Activated T-helper 2 cell treated with anti-CD3 and anti-CD28 coated beads, Interferon-gamma antibody, Interleukin-2, Interleukin-4, amounts not matched to agents 10 μg/mL and 5 μg/mL and 100 μg/mL, durations not matched to agents 14 hours and 24 hours and 36 hours (primary cell): Measurements from ENCODE around the gene NRP2. TPM values are rescaled to one million over a fixed set of nuclear protein-coding genes. Genes with fewer than 3 reads are reported as not detected.

Experiments used
- DNase-seq: peaks from one replicate; pipeline ENCODE4 v3.0.0; 2021; ENCODE audit warnings: low spot score
- H3K27ac Mint-ChIP-seq: one replicate; pipeline ENCODE4 v1.8.0; 2021; ENCODE audit warnings: mixed read lengths
- H3K27me3 Mint-ChIP-seq: one replicate; pipeline ENCODE4 v1.8.0; 2021; ENCODE audit warnings: low read depth, mixed read lengths
- H3K36me3 Mint-ChIP-seq: one replicate; pipeline ENCODE4 v1.8.0; 2021; ENCODE audit warnings: low read depth, mixed read lengths
- H3K4me1 Mint-ChIP-seq: one replicate; pipeline ENCODE4 v1.8.0; 2021; ENCODE audit warnings: low read depth, mixed read lengths
- H3K4me3 Mint-ChIP-seq: one replicate; pipeline ENCODE4 v1.8.0; 2021; ENCODE audit warnings: low read depth, mild to moderate bottlenecking, moderate library complexity, mixed read lengths
- H3K9me3 Mint-ChIP-seq: one replicate; pipeline ENCODE4 v1.8.0; 2021; ENCODE audit warnings: mixed read lengths
- intact Hi-C: fragments of 100-400 bp; cut with micrococcal nuclease; formaldehyde crosslinking; loops from one replicate; pipeline ENCODE4 v1.15.1; 2023
- total RNA-seq: library from RNA; stranded (reverse); gene quantifications from 2 replicates; pipeline ENCODE4 v1.2.3, GENCODE V29; 2022

NRP2 gene
- total RNA-seq, 1 donor from 2014 or later, result 61.7 TPM

DNA sequence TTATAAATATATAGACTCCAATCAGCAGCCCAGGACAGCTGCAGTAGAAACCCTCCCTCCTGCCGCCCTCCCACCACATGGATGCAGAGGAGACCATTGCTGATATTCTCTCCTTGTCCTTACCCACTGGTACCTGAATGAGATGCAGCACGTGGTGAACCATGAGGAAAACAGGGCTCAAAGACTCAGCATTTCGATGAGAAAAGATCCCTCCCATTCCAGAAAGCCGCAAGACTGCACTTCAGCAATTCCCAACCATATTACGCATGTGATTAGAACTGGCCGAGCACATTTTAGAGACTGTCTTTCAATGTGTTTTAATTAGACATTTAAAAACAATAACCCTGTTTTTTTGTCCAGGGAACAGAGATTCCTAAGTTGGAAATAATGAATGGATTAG, 125.5 kb downstream of the NRP2 start:
- DNase-seq, result no peak
- Mint-ChIP-seq H3K36me3 (no peaks in the 10 kb centered on the region), H3K4me1 (no peaks in the 10 kb centered on the region), H3K27me3 (peaks cover 15% of the 10 kb centered on the region), H3K9me3 (no peaks in the 10 kb centered on the region), H3K27ac (no peak overlapping the region), H3K4me3 (no peak overlapping the region)
- intact Hi-C loops, result no loop called here

DNA sequence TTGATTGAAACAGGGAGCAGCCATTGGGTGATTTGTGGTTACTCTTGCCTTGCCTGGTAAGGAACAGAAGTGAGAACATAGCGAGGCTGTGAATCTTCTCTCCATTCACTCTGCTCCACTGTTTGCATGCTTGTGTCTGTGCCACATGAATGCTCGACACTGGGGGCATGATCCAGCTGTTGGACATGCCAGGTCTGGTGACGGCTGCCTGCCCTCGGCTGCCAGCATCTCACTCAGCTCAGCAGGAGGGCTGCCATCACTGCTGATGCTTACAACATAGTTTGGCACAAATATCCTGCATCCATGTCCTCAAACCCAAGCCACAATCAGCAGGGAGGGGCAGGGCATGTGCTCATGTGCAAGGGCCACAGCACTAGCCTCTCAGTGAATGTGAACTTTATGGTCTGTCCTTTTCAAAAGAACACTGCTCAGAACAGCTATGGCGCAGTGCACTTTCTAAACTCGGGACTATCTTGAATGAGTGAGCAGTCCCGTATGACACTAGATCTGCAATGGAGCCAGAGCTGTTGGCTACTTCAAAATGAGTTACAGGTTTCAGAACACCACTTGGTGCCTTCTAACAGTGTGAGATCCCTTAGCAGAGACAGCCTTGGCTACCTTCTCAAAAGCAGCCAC, 126.3 kb downstream of the NRP2 start:
- Mint-ChIP-seq H3K27me3 (peaks cover 15% of the 10 kb centered on the region), H3K4me1 (no peaks in the 10 kb centered on the region), H3K9me3 (no peaks in the 10 kb centered on the region), H3K36me3 (no peaks in the 10 kb centered on the region), H3K27ac (no peak overlapping the region), H3K4me3 (no peak overlapping the region)
- intact Hi-C loops, result no loop called here
- no peak for DNase-seq

DNA sequence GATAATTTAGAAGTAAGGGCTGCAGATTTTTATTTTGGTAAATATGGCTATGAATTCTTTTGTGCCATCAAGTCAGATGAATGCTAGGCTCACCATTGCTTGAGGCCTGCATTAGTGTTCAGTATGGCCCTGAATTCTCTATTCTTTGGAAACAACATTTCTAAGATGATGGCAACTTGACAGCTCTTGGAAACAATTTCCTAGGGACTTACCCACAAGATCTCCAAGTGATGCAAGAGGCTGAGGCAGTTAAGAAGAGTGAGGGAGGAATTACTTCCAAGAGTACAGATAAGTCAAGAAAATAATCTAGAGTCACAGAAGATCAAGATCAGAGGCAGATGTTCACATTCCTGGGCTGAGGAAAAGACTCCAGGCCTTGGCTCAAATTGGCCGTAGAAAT, 129.1 kb downstream of the NRP2 start:
- Mint-ChIP-seq H3K4me1 (no peaks in the 10 kb centered on the region), H3K9me3 (no peaks in the 10 kb centered on the region), H3K4me3 (no peak overlapping the region), H3K27ac (no peak overlapping the region), H3K36me3 (no peaks in the 10 kb centered on the region), H3K27me3 (peaks cover 20% of the 10 kb centered on the region)
- no peak for DNase-seq
- intact Hi-C loops, result loop anchor here (5.0 kb wide), 1 partner anchor 34 kb away; no protein-coding TSS in a partner anchor

DNA sequence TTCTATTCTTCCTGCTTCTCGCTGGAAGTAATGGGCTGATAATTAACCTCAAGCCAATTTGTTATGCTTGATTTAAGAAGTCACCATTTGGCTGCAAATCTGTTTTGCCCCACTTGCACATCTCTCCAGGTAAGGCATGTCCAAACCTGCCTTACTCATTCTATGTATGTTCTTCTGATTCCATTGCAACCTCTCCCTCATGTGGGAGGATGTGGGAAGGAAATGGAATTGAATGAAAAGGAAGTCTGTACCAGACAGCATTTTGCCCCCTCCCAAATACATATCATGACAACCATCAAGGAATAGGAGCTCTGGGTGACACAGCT, 131.7 kb downstream of the NRP2 start:
- intact Hi-C loops, result loop anchor here (5.0 kb wide), 1 partner anchor 37 kb away; no protein-coding TSS in a partner anchor
- H3K4me1 Mint-ChIP-seq, result no peaks in the 10 kb centered on the region
- H3K27me3 Mint-ChIP-seq, result peaks cover 15% of the 10 kb centered on the region
- no peaks in the 10 kb centered on the region for H3K36me3 Mint-ChIP-seq
- DNase-seq, result no peak
- H3K27ac Mint-ChIP-seq, result no peak overlapping the region
- no peaks in the 10 kb centered on the region for H3K9me3 Mint-ChIP-seq
- H3K4me3 Mint-ChIP-seq, result no peak overlapping the region

DNA sequence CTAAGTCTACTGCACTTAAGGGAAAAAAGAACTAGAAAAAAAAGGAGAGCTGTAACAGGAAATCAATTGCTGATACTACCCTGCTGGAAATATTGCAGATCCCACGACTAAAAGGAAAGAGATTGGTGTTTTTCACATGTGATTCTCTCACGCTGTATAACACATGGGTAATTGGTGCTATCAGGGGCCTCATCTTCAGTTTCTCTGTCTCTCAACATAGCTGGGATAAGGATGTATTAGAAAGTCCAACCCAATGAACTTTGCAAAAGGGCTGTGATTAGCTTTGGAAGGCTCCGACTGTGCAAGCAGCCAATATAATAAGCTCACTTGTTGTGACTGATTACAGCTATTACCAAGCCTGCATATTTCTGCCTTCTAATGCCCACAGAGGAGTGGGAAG, 133.4 kb downstream of the NRP2 start:
- no peaks in the 10 kb centered on the region for H3K36me3 Mint-ChIP-seq
- no peak overlapping the region for H3K4me3 Mint-ChIP-seq
- no peak for DNase-seq
- intact Hi-C loops, result no loop called here
- no peaks in the 10 kb centered on the region for H3K4me1 Mint-ChIP-seq
- no peak overlapping the region for H3K27ac Mint-ChIP-seq
- H3K27me3 Mint-ChIP-seq, result peaks cover 20% of the 10 kb centered on the region
- no peaks in the 10 kb centered on the region for H3K9me3 Mint-ChIP-seq

DNA sequence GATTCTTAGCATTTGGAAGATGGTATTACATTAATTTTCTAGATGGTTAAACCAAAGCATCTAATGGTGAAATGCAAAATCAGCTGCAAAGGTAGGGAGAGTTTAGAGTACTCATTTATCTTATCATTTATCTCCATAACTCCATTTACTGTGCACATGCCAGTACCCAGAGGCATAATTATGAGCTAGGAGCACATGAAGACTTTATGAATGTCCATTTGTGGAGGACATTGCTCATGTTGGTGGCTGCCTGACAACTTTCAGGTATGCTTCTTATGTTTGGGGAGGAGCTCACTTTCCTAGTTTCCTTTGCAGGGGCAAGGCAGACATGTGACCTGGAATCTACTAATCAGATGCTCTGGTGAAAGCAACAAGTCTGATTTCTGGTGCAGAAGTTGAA, 134.0 kb downstream of the NRP2 start:
- no peak for DNase-seq
- peaks cover 19% of the 10 kb centered on the region for H3K27me3 Mint-ChIP-seq
- no peaks in the 10 kb centered on the region for H3K36me3 Mint-ChIP-seq
- H3K4me1 Mint-ChIP-seq, result no peaks in the 10 kb centered on the region
- no peak overlapping the region for H3K27ac Mint-ChIP-seq
- intact Hi-C loops, result no loop called here
- no peaks in the 10 kb centered on the region for H3K9me3 Mint-ChIP-seq
- no peak overlapping the region for H3K4me3 Mint-ChIP-seq

DNA sequence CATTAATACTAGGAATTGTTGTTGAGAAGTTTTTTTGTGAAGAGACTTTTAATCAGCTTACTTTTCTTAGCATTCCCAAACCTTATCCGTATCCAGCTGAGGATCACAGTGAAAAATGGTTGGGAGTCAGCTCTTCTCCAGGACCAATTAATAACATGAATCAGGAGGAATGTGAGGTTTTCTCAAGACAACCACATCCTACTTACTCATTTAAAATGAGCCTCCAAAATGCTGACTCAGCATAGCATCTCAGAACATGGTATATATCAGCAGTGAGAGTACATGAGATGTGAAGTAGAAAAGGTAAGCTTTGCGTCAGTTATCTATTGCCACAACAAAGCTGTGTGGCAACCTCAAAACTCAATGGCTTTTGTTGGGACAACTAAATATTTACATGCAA, 140.3 kb downstream of the NRP2 start:
- H3K36me3 Mint-ChIP-seq, result no peaks in the 10 kb centered on the region
- DNase-seq, result no peak
- H3K4me3 Mint-ChIP-seq, result no peak overlapping the region
- H3K27me3 Mint-ChIP-seq, result peaks cover 10% of the 10 kb centered on the region
- H3K9me3 Mint-ChIP-seq, result peaks cover 5% of the 10 kb centered on the region
- intact Hi-C loops, result no loop called here
- no peaks in the 10 kb centered on the region for H3K4me1 Mint-ChIP-seq
- H3K27ac Mint-ChIP-seq, result no peak overlapping the region

DNA sequence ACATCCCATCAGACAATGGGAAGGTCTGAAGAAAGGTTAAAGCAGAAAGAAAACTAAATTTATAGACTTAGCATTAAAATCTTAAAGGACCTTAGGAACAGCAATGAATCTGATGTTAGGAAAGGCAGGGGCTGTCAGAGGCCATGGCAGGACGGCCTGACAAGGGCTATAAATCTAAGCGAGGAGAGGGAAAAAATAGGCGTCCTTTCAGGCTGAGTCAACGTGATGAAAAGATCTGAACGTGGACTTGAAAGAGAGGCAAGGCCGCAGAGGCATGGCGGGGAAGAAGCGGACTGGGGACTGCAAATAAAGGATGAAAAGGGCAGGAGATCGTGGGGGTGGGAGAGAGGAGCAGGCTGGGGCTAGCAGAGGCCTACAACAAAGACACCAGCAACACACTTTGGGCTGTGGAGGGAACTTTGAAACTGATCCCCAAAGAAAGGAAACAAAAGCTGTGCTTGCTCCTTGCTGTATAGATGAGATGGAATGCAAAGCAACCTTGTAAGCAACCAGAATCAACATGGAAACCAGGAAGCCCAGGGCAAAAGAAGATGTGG, 145.6 kb downstream of the NRP2 start:
- intact Hi-C loops, result no loop called here
- Mint-ChIP-seq H3K9me3 (peaks cover 5% of the 10 kb centered on the region), H3K4me1 (no peaks in the 10 kb centered on the region), H3K36me3 (no peaks in the 10 kb centered on the region), H3K27me3 (peaks cover 13% of the 10 kb centered on the region), H3K4me3 (no peak overlapping the region), H3K27ac (no peak overlapping the region)
- no peak for DNase-seq

DNA sequence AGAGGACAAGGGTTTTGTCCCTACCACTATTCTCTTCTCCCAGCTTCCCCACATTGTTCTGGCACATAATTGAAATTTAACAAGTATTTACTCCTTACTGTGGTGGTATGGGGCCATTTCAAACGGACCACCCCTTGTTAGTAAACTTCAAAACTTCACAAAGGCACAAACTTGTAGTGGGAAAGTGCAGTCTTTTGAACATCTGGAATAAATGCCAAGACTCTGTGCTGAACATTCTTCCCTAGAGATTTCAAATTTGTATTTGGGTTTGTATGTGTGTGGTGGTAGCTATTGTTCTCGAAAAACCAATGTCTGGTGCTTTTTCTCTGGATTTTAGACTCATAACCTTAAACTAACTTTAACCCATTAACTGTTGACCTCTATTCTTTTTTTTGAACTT, 151.6 kb downstream of the NRP2 start:
- Mint-ChIP-seq H3K36me3 (no peaks in the 10 kb centered on the region), H3K4me3 (no peak overlapping the region), H3K27ac (no peak overlapping the region), H3K9me3 (no peaks in the 10 kb centered on the region), H3K4me1 (no peaks in the 10 kb centered on the region), H3K27me3 (peaks cover 18% of the 10 kb centered on the region)
- intact Hi-C loops, result no loop called here
- no peak for DNase-seq

DNA sequence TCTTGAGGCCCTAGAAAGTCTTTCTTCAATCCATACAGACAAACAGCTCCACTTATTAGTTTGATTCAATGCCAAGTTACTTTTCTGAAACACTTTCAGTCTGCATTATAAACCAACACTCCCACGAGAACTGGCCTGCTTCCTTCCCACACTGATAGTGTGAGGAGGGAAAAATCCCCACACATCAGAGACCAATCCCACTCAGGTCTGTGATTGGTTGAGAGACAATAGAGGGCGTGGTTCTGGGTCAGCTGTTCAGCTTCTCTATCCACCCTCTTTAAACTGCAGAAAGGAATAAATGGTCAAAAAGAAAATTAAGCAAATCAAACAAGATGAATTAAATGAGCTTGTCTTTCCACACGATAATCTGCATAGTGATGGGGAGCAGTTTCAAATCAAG, 152.5 kb downstream of the NRP2 start:
- intact Hi-C loops, result no loop called here
- no peaks in the 10 kb centered on the region for H3K9me3 Mint-ChIP-seq
- no peaks in the 10 kb centered on the region for H3K4me1 Mint-ChIP-seq
- no peaks in the 10 kb centered on the region for H3K36me3 Mint-ChIP-seq
- peaks cover 19% of the 10 kb centered on the region for H3K27me3 Mint-ChIP-seq
- DNase-seq, result no peak
- no peak overlapping the region for H3K4me3 Mint-ChIP-seq
- H3K27ac Mint-ChIP-seq, result no peak overlapping the region

DNA sequence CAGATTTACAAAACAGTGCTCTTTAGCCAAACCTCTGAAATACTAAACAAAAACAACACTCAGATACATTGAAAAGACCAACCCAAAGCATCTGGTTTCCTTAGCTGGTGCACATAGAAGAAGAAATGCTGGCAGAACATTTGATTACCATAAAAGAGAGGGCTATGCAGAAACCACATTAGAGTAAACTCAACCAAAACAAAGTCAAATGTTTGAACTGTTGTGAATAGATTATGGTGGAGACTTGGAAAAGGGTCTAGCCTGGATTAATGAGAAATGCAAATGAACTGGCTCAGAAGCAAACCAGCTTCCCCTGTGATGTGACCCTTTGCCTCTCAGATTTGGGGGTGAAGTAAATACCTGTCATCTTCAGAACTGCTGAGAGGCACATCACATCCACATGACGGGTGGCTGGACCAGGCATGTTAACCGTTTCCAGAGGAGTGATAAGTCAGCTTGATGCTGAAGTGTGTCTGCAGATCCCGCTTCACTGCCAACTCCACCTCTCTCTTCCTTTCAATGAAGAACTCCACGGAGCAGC, 153.0 kb downstream of the NRP2 start:
- peaks cover 19% of the 10 kb centered on the region for H3K27me3 Mint-ChIP-seq
- no peaks in the 10 kb centered on the region for H3K4me1 Mint-ChIP-seq
- intact Hi-C loops, result no loop called here
- H3K4me3 Mint-ChIP-seq, result no peak overlapping the region
- no peaks in the 10 kb centered on the region for H3K9me3 Mint-ChIP-seq
- no peak for DNase-seq
- H3K36me3 Mint-ChIP-seq, result no peaks in the 10 kb centered on the region
- H3K27ac Mint-ChIP-seq, result no peak overlapping the region

DNA sequence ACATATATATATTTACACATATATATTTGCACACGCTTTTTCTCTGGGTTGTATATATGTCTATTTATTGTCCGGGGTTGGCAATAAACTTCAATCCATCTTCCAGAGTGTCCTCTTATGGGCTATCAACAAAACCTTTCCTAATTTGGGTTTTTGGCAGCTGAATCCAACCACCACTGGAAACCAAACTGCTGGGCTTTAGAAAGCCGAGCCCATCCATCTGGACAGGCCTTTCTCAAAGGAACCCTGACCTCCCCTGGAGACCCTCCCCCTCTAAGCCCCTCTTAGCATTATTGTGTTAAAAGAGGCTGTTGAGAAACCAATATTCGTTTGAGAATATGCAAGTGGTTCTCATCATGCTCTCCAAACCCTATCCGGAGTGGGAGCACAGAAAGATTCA, 153.6 kb downstream of the NRP2 start:
- Mint-ChIP-seq H3K4me3 (no peak overlapping the region), H3K27ac (no peak overlapping the region), H3K36me3 (no peaks in the 10 kb centered on the region), H3K9me3 (no peaks in the 10 kb centered on the region), H3K4me1 (no peaks in the 10 kb centered on the region), H3K27me3 (peaks cover 20% of the 10 kb centered on the region)
- intact Hi-C loops, result no loop called here
- DNase-seq, result no peak

DNA sequence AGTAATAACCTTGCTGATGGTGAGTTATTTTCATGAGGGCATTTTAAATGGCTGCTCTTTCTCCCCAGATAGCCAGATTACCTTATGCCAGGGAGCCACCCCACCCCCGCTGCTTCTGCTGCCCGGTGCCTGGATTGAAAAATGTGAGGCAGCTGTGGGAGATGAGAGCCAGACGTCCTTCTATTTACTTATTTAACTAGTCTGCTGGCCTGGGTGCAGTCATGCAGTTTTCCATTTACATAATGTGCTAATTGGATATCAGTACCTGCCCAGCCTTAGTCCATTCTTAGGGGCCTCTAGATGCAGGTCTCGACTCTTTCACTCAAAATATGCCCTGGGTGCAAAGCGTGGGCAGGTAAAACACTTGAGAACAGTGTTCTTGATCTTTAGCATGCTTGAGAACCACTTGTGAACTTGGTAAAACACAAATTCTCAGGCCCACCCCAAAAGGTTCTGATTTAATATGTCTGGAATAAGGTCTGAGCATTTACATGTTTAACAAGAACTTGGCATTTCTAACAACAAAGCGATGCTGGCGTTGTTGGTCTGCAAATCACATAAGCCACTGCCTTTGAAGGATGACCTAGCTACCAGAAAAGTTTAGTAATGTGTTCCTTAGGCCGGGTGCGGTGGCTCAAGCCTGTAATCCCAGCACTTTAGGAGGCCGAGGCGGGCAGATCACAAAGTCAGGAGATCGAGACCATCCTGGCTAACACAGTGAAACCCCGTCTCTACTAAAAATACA, 154.3 kb downstream of the NRP2 start:
- no peak overlapping the region for H3K27ac Mint-ChIP-seq
- no peak overlapping the region for H3K4me3 Mint-ChIP-seq
- intact Hi-C loops, result no loop called here
- no peaks in the 10 kb centered on the region for H3K9me3 Mint-ChIP-seq
- H3K4me1 Mint-ChIP-seq, result no peaks in the 10 kb centered on the region
- H3K27me3 Mint-ChIP-seq, result peaks cover 26% of the 10 kb centered on the region
- no peaks in the 10 kb centered on the region for H3K36me3 Mint-ChIP-seq
- no peak for DNase-seq
